IPS DF 6.9 (cell line): ENCODE data around the gene MIF.
"Not testable (repeated sequence)": the region's sequence is repeated elsewhere in the genome, so short reads cannot be mapped to it uniquely, and the experiment has no call there.

Experiments used
- DNase-seq: peaks from one replicate; pipeline ENCODE4 v3.0.0-alpha.2; 2013; ENCODE audit warnings: low read depth, low spot score
- H3K27ac ChIP-seq: one replicate; pipeline ENCODE4 v1.5.1; 2013; ENCODE audit warnings: low read length, control low read depth
- H3K27me3 ChIP-seq: 2 replicates; pipeline ENCODE4 v1.6.1; 2013; ENCODE audit warnings: mild to moderate bottlenecking, low read length; ENCODE audit not compliant: control insufficient read depth, insufficient read depth
- H3K36me3 ChIP-seq: 2 replicates; pipeline ENCODE4 v1.6.1; 2013; ENCODE audit warnings: low read length; ENCODE audit not compliant: control insufficient read depth, insufficient read depth
- H3K4me1 ChIP-seq: 2 replicates; pipeline ENCODE4 v1.6.1; 2013; ENCODE audit warnings: low read length; ENCODE audit not compliant: control insufficient read depth, insufficient read depth
- H3K4me3 ChIP-seq: 2 replicates; pipeline ENCODE4 v1.5.1; 2013; ENCODE audit warnings: mild to moderate bottlenecking, low read length
- H3K9me3 ChIP-seq: 2 replicates; pipeline ENCODE4 v1.6.1; 2013; ENCODE audit warnings: low read length, inconsistent platforms; ENCODE audit not compliant: control insufficient read depth, insufficient read depth
- WGBS: extraction: QIAGEN DNeasy Blood & Tissue Kit; methylation state at CpG from one replicate; pipeline ENCODE4 v1.1.7; 2013; ENCODE audit warnings: mixed read lengths, missing lambda C conversion rate; ENCODE audit not compliant: insufficient read length, insufficient coverage; 5-methylcytosine and 5-hydroxymethylcytosine counted together

MIF gene

GRCh38 chr22:23893121-23893944 is 850 bp upstream of the MIF start:
- Histone ChIP-seq H3K4me3 (peak overlapping the region; percentile 89; the same call in 1 of the 2 replicates), H3K27me3 (no peaks in the 10 kb centered on the region), H3K9me3 (no peaks in the 10 kb centered on the region), H3K36me3 (peaks cover 19% of the 10 kb centered on the region), H3K27ac (no peak overlapping the region), H3K4me1 (peaks cover 11% of the 10 kb centered on the region)
- WGBS: no CpG with 5 or more reads among the region's 11 CpGs
- DNase-seq: no peak

GRCh38 chr22:23894710-23895598 is 771 bp downstream of the MIF start:
- no peak for DNase-seq
- Histone ChIP-seq H3K36me3 (peaks cover 19% of the 10 kb centered on the region), H3K27me3 (no peaks in the 10 kb centered on the region), H3K4me1 (peaks cover 11% of the 10 kb centered on the region), H3K9me3 (no peaks in the 10 kb centered on the region), H3K4me3 (peak overlapping the region; percentile 89), H3K27ac (no peak overlapping the region)
- no CpG with 5 or more reads among the region's 79 CpGs for WGBS

DNA sequence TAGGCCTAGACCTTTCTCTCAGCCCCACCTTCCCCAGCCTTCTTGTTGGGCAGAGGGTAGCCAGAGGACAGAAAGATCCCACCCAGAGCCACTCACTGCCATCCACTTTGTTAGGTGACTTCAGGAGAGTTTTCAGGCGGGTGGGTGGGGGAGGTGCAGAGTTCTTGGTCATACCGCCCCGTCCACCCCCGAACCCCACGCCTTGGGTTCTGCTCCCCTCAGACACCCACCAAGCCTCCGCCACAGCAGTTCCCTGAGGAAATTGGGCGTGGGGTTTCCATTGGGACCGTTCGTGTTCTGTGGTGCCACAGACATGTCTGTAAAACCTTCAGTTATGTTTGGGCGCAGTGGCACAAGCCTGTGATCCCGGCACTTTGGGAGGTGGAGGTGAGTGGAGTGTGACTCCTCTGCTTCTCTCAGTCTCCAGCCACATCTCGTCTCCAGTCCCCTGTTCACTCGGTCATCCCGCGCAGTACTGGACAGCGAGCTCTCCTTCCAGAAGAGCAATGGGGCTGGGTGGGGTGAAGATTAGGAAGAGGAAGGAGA is 1.5 kb downstream of the MIF start:
- H3K27ac ChIP-seq: no peak overlapping the region
- no peaks in the 10 kb centered on the region for H3K9me3 ChIP-seq
- peak overlapping the region; percentile 89; the same call in 1 of the 2 replicates for H3K4me3 ChIP-seq
- WGBS: no CpG with 5 or more reads among the region's 16 CpGs
- H3K36me3 ChIP-seq: peaks cover 19% of the 10 kb centered on the region
- no peak for DNase-seq
- H3K27me3 ChIP-seq: no peaks in the 10 kb centered on the region
- H3K4me1 ChIP-seq: peaks cover 11% of the 10 kb centered on the region

DNA sequence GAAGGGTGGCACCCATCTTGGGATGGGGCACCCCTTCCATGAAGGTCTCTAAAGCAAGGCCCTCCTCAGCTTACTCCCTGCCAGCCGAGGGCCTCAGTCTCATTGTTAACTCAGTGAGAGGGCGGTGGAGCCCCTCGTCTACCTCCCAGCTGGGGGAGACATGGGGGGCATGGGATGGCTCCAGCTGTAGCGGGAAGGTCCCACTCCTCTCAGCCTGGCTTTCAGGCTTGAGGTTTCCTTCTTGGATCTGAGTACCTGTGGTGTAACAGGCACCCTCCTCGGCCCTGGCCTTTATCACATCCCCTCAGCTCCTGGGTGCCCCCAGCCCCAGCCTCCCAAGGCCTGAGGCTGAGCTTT is 2.0 kb downstream of the MIF start:
- Histone ChIP-seq H3K27ac (no peak overlapping the region), H3K27me3 (no peaks in the 10 kb centered on the region), H3K9me3 (no peaks in the 10 kb centered on the region), H3K4me3 (no peak overlapping the region), H3K4me1 (peaks cover 11% of the 10 kb centered on the region), H3K36me3 (peaks cover 19% of the 10 kb centered on the region)
- WGBS: no CpG with 5 or more reads among the region's 5 CpGs
- DNase-seq: no peak

- no peak overlapping the region for H3K27ac ChIP-seq
- no CpG with 5 or more reads among the region's 8 CpGs for WGBS
- DNase-seq: no peak
- H3K4me3 ChIP-seq: no peak overlapping the region
- peaks cover 19% of the 10 kb centered on the region for H3K36me3 ChIP-seq
- H3K27me3 ChIP-seq: no peaks in the 10 kb centered on the region
- H3K9me3 ChIP-seq: no peaks in the 10 kb centered on the region
- peaks cover 11% of the 10 kb centered on the region for H3K4me1 ChIP-seq
These were observed 2.5 kb downstream of the MIF start for GRCh38 chr22:23896523-23897186.

GRCh38 chr22:23897320-23897719 is 3.1 kb downstream of the MIF start:
- H3K4me3 ChIP-seq: no peak overlapping the region
- WGBS: no CpG with 5 or more reads among the region's 3 CpGs
- H3K27ac ChIP-seq: no peak overlapping the region
- no peaks in the 10 kb centered on the region for H3K27me3 ChIP-seq
- peaks cover 19% of the 10 kb centered on the region for H3K36me3 ChIP-seq
- H3K4me1 ChIP-seq: peaks cover 11% of the 10 kb centered on the region
- H3K9me3 ChIP-seq: no peaks in the 10 kb centered on the region
- no peak for DNase-seq

DNA sequence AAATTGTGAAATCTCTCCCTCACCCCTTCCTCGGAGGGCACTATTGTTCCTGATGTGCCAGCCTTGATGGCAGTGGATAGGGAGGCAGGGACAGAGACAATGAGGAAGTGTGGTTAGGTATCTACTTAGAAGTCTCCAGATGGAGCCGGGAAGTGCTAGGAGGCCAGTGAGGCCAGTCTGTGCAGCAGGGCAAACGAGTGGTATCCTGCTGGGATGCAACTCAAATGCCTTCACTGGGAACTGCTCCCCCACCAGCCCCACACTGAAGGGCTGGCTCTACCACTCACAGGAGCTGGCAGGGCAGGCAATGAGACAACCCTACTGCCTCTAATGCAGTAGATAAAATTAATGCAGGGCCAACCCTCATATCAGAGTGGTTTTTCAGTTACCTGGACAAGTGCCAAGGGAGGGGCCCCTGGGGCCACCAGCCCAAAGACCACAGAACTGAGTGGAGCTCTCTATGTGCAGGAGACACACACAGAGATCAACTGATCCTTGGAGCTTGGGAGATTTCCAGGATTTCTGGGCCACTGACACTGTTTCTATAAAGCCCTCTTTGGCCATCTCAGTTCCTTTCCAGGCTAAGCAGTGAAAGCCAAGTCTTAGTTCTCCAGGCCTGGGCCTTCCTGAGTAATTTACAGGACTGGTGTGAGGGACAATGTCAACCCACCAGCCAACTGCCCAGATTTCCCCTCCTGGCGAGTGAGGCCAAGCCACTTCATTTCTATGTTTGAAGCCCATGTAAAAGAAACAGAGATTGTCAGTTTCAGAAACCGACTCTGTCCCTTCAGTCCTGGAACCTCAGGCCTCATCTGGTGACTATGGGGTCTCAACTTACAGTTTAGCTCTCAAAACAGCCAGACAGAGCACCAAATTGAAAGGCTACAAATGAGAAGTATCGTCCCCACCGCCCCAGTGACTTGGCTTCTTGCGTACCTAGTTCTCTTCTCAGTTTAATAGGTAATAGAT is 4.1 kb downstream of the MIF start:
- no peaks in the 10 kb centered on the region for H3K9me3 ChIP-seq
- peaks cover 11% of the 10 kb centered on the region for H3K4me1 ChIP-seq
- no peaks in the 10 kb centered on the region for H3K27me3 ChIP-seq
- H3K4me3 ChIP-seq: no peak overlapping the region
- peaks cover 19% of the 10 kb centered on the region for H3K36me3 ChIP-seq
- no CpG with 5 or more reads among the region's 8 CpGs for WGBS
- no peak for DNase-seq
- H3K27ac ChIP-seq: no peak overlapping the region

DNA sequence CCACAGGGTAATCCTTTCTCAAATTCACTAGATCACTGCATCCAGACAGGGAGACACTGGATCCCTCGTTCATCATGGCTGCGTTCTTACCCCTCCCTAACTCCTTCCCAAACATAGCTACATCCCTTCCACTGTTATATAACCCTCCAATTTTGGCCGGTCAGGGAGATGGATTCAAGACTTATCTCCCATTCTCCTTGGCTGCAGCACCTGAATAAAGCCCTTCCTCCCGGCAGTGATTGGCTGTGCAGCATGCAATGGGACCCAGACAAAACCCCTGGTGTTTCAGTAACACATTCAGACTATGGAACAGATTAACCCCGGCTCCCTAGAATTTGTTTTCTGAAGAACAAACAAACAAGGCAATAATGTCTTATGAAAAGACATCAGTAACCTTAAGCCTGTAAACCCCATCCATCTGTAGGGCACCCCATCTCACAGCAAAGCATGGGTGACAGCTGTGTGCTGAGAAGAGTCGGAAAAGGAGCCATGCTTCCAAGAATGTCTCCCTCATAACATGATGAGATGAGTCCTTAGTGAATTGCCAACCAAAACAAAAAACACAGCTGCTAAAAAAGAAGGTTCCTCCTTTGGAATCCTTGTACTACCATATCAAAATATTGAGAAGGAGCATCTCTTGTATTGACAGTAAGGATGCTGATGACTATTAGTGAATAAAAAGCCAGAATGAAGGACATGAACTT is 5.0 kb downstream of the MIF start:
- DNase-seq: no peak
- no CpG with 5 or more reads among the region's 6 CpGs for WGBS
- Histone ChIP-seq H3K36me3 (peaks cover 19% of the 10 kb centered on the region), H3K9me3 (no peaks in the 10 kb centered on the region), H3K27me3 (no peaks in the 10 kb centered on the region), H3K4me3 (no peak overlapping the region), H3K4me1 (peaks cover 11% of the 10 kb centered on the region), H3K27ac (no peak overlapping the region)

GRCh38 chr22:23900227-23900626 is 6.0 kb downstream of the MIF start:
- Histone ChIP-seq H3K36me3 (peaks cover 19% of the 10 kb centered on the region), H3K4me1 (peaks cover 11% of the 10 kb centered on the region)
- no CpG with 5 or more reads among the region's 4 CpGs for WGBS
- DNase-seq, H3K27me3 ChIP-seq, H3K27ac ChIP-seq, H3K4me3 ChIP-seq, H3K9me3 ChIP-seq: not testable (repeated sequence)
